Measurements from ENCODE around the gene TBC1D4. TPM values are rescaled to one million over a fixed set of nuclear protein-coding genes. Genes with fewer than 3 reads are reported as not detected.

Gene TBC1D4
- total RNA-seq, 4 donors from 2014 or later, result 14.2 to 32.0 (median 20.6) TPM

- no peaks in the 10 kb centered on the region for H3K9me3 ChIP-seq
- H3K27ac ChIP-seq (replicated peaks in 1 of 4), result peak overlapping the region; percentile 70 to 83 (median 78)
- H3K4me3 ChIP-seq, result peak overlapping the region; percentile 79 to 94 (median 86)
- H3K27me3 ChIP-seq, result no peaks in the 10 kb centered on the region
- peaks cover 0 to 32% (median 24%) of the 10 kb centered on the region in 4 donors for H3K4me1 ChIP-seq
- no peak for DNase-seq (ENCODE audit: extremely low spot score)
- under 1% methylated on average over 16 of the region's 100 CpGs for WGBS
- intact Hi-C loops (cut with DNase I), result loop anchor here (2.0 to 5.0 kb wide), 3 partner anchors 56 to 109 kb away; partner anchors contain the start of gene COMMD6
- TF ChIP-seq POLR2A (IDR thresholded peaks at IDR 0.05; ENCODE audit: low read depth), result no peak
- TF ChIP-seq EP300 (IDR thresholded peaks at IDR 0.05), result no peak
- TF ChIP-seq CTCF (IDR thresholded peaks at IDR 0.05), result no peak
- no peak for TF ChIP-seq POLR2AphosphoS5 (IDR thresholded peaks at IDR 0.05)
- no peaks in the 10 kb centered on the region for H3K36me3 ChIP-seq
These were observed 546 bp downstream of the TBC1D4 start for GRCh38 chr13:75481176-75482069.

GRCh38 chr13:75480671-75481175 is 1.2 kb downstream of the TBC1D4 start:
- Histone ChIP-seq H3K4me1 (peaks cover under 1 to 32% (median 24%) of the 10 kb centered on the region in 4 donors), H3K9me3 (no peaks in the 10 kb centered on the region), H3K36me3 (no peaks in the 10 kb centered on the region), H3K4me3 (peak overlapping the region; percentile 79 to 94 (median 86)), H3K27me3 (no peaks in the 10 kb centered on the region), H3K27ac (replicated peaks in 1 of 4) (peak overlapping the region; percentile 70 to 83 (median 78))
- intact Hi-C loops (cut with DNase I), result loop anchor here (5.0 kb wide), 2 partner anchors 57 to 72 kb away; partner anchors contain the start of gene COMMD6
- TF ChIP-seq EP300 (IDR thresholded peaks at IDR 0.05), result no peak
- no peak for TF ChIP-seq POLR2A (IDR thresholded peaks at IDR 0.05; ENCODE audit: low read depth)
- TF ChIP-seq CTCF (IDR thresholded peaks at IDR 0.05), result no peak
- no peak for TF ChIP-seq POLR2AphosphoS5 (IDR thresholded peaks at IDR 0.05)
- WGBS, result 1% methylated on average over 43 of the region's 48 CpGs
- no peak for DNase-seq (ENCODE audit: extremely low spot score)

- H3K4me1 ChIP-seq, result peaks cover 3 to 32% (median 24%) of the 10 kb centered on the region in 4 donors
- TF ChIP-seq CTCF (IDR thresholded peaks at IDR 0.05) (no peak), EP300 (IDR thresholded peaks at IDR 0.05) (no peak), POLR2A (IDR thresholded peaks at IDR 0.05; ENCODE audit: low read depth) (no peak), POLR2AphosphoS5 (IDR thresholded peaks at IDR 0.05) (no peak)
These were observed 2.7 kb downstream of the TBC1D4 start for GRCh38 chr13:75479102-75479740.

GRCh38 chr13:75478659-75479058 is 3.3 kb downstream of the TBC1D4 start:
- WGBS, result 92% methylated on average over 4 of the region's 4 CpGs
- H3K4me3 ChIP-seq, result no peak overlapping the region
- no peak for TF ChIP-seq EP300 (IDR thresholded peaks at IDR 0.05)
- TF ChIP-seq POLR2A (IDR thresholded peaks at IDR 0.05; ENCODE audit: low read depth), result no peak
- TF ChIP-seq CTCF (IDR thresholded peaks at IDR 0.05), result no peak
- no peak for TF ChIP-seq POLR2AphosphoS5 (IDR thresholded peaks at IDR 0.05)
- H3K4me1 ChIP-seq, result peaks cover 3 to 35% (median 28%) of the 10 kb centered on the region in 4 donors
- intact Hi-C loops (cut with DNase I), result loop anchor here (5.0 kb wide), 1 partner anchor 41 kb away; no protein-coding TSS in a partner anchor
- no peak for DNase-seq (ENCODE audit: extremely low spot score)
- no peaks in the 10 kb centered on the region for H3K27me3 ChIP-seq
- no peaks in the 10 kb centered on the region for H3K36me3 ChIP-seq
- H3K27ac ChIP-seq (replicated peaks in 1 of 4), result no peak overlapping the region
- no peaks in the 10 kb centered on the region for H3K9me3 ChIP-seq

More at GRCh38 chr13:75479102-75479740, 2.7 kb downstream of the TBC1D4 start:
- 67% methylated on average over 5 of the region's 5 CpGs for WGBS
- no peaks in the 10 kb centered on the region for H3K27me3 ChIP-seq
- DNase-seq (ENCODE audit: extremely low spot score), result no peak
- H3K27ac ChIP-seq (replicated peaks in 1 of 4), result no peak overlapping the region
- H3K36me3 ChIP-seq, result no peaks in the 10 kb centered on the region
- H3K4me3 ChIP-seq, result peak overlapping the region in 1 of 4 donors; percentile 94
- intact Hi-C loops (cut with DNase I), result loop anchor here (5.0 kb wide), 1 partner anchor 42 kb away; no protein-coding TSS in a partner anchor
- H3K9me3 ChIP-seq, result no peaks in the 10 kb centered on the region

Data from esophagus muscularis mucosa (tissue), 4 donors.